GM18907 (cell line): ENCODE measurements around the gene FOXF2.

Source experiments
- ATAC-seq: cut with Tn5 transposase; IDR thresholded peaks from one replicate; pipeline ENCODE4 v1.9.1; 2021; ENCODE audit warnings: mild to moderate bottlenecking, moderate library complexity; ENCODE audit not compliant: unreplicated experiment

The FOXF2 gene

DNA sequence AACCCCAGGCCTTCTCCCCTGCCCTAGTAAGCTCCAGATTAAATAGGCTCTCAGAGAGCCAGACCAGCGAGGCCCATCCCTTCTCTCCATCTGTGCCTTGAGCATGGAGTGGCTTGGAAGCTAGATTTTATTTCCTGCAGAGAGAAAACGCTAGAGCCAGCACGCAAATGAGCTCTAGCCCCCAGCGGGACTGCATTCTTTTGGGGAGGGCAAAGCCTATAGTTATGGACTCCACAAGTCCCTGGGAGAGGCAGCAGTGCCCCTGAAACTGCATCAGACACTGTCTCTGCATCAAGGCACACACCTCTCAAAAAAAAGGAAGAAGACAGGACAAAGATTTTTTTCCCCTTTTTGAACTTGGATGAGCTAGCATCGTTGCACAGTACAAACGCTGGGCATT, 15.8 kb downstream of the FOXF2 start:
- no peak for ATAC-seq

DNA sequence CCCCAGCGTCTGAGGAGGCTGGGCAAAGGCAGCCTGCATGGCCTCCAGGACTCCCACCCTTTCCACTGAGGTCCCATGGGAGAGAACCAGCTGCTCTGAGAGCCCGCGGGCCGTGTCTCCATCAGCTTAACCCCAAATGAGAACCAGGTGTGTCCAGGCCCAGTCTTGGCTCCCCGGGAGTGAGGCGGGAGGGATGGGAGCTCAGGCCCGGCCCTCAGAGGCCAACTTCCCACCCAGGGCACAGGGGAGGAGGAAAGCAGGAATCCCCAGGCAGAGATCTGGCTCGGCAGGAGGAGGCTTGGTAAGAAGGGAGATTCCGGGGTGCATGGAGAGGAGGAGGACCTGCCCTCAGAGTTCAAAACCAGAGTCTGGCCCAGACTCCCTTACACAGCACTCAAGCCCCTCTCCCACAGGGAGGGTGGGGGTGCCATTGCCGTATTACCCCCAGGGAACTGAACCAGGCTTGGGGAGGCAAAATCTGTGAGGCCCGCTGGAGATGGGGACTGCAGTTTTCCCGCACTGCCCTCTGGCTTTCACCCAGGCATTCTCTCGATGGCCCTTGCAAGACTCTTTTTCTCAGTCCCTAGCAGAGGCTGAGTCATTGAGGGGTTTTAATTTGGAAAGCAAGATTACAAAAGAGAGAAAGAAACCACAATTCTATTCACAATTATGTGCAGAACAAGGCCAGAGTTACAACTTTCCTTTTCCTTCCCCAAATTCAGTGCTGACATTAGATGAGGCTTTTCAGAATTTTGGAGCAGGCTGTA, 17.1 kb downstream of the FOXF2 start:
- no peak for ATAC-seq

DNA sequence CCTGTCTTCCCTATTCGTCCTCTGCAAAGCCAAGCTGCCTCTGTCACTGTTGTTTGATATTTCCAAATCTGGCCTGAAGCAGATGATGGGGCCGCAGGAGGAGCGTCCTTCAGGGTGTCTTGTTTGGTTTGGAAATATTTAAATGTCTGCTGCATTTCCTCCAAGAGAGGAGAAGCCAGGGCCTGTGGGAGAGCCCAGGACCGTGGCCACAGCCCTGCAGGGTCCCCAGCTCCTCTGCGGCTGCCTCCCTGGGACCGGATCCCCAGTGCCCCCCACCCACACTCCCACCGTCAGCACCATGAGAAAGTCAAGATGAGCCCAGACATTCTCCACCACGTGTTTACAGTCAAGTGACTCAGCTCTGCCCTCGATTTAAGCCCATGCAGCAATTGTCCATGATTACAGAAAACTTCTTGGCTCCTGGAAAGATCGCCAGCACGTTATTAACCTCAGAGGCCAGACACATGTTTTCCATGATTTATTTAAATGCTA, 18.2 kb downstream of the FOXF2 start:
- ATAC-seq = no peak

DNA sequence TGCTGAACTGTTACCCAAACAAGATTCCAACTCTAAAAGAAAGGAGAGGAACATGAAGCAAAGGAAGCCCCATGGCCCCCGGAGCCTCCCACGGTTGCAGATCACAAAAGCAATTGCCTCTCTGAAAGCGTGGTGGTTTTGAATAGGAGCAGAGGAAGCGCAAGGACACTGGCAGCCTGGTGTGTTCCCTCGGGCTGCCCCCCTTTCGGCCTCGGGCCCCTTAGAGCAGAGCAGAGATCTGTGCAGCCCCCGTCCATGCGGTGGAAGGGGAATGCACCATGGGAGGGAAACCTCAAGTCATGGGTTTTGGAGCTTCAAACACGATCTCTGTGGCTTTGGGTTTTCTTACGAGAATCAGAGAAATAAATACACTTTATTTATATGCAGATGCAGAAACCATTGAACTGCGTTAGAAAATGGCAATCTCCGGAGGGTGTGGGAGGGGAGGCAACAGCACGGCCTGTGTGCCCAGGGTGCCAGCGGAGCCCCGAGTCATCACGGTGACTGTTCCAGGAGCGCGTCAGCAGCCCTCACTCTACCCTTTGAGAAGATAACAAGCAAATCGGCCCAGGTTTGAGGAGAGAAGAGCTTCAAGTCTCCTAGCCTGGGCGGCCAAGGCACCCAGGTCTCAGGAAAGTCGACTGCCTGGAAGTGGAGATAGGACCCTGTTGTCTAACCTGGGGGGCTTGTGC, 20.5 kb downstream of the FOXF2 start:
- ATAC-seq = no peak

DNA sequence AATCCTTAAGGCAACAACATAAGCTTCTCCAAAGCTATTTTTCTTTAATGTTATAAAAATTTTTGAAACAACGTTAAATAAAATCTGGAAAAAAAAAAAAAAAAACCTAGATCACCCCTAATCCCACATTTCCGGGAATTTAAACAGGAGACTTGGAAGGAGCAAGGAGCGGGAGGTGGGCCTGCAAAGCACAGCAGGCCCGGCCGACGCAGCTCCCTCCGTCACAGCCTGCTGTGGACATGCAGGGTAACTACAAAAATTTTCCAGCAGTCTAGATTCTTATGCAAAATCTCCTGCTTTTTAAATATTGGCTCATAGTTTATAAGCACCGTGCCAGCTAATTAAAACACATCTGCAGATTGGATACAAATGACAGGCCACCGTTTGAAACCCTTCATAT, 23.5 kb downstream of the FOXF2 start:
- ATAC-seq = no peak

DNA sequence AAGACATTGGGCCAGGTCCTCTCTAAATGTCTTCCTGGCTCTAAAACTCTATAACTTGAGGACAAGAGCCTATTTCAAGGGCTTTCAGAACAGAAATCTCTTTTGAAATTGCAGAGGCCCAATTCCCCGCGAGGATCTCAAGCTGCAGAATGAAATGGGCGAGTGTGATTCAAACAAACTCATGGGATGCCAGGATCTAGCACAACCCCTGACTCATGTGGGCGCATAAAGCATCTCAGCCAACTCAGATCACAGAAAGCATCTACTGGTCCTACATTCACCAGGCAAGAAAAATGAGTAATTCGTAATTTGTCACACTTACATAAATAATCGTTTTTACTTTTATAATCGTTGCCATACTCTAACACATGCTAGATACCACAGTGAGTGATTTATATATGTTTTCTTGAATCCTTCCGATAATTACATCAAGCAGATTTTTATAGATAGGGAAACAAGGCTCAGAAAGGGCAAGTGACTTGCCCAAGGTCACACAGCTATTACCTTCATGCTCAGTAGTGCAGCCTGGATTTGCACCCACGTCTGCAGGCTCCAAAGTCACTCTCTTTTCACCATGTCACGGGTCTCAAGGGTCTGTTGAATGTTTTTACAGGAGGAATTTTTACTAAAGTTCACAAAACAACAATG, 26.2 kb downstream of the FOXF2 start:
- ATAC-seq = no peak

DNA sequence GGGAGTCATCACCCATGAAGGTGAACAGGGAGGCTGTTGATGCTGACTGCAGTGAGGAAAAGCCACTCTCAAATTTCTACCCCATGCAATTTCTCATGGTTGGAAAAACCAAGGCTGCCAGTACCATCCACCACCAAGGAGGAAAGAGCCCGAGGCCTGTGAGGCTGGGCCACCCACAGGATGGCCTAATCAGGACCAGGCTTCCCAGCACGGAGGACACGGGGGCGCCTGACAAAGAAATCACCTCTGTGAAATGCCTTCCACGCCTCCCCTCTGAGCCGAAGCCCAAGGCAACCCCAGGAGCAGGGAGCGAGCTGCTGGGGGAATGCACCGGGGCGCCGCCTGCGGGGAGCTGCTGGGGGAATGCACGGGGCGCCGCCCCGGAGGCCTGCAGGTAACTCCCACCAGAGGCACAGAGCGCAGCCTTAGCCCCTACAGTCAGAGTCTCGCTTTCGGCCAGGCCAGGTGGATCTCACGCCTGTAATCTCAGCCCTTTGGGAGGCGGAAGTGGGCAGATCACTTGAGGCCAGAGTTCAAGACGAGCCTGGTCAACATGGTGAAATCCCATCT, 26.9 kb downstream of the FOXF2 start:
- no peak for ATAC-seq

DNA sequence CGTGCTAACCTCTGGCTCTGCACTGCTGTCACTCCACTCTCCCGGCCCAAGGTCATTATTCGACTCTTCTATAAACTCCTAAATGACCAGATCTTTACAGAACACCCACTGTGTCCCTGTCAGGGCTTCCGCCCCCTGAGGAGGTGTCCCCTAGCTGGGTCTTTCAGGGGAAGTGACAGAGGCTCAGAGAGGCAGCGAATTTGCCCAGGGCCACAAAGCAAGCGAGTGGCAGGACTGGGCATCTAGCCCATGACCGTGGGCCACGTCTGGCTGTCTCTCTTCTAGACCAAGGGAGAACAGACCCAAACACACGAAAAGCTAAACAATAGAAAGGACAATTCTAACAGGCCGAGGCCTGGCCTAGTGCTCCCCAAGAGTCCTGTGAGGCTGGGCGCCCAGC, 27.4 kb downstream of the FOXF2 start:
- ATAC-seq = no peak

DNA sequence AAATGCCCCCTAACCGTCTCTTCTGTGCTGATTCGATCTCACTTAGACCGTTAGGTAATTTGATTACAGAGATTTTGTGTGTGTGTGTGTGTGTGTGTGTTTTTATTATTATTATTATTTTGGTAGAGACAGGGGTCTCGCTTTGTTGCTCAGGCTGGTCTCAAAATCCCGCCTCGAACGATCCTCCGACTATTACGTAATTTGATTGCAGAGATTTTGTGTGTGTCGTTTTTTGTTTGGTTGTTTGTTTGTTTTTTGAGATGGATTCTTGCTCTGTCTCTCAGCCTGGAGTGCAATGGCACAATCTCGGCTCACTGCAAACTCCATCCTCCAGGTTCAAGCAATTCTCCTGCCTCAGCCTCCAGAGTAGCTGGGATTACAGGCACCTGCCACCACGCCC, 28.3 kb downstream of the FOXF2 start:
- ATAC-seq = no peak

DNA sequence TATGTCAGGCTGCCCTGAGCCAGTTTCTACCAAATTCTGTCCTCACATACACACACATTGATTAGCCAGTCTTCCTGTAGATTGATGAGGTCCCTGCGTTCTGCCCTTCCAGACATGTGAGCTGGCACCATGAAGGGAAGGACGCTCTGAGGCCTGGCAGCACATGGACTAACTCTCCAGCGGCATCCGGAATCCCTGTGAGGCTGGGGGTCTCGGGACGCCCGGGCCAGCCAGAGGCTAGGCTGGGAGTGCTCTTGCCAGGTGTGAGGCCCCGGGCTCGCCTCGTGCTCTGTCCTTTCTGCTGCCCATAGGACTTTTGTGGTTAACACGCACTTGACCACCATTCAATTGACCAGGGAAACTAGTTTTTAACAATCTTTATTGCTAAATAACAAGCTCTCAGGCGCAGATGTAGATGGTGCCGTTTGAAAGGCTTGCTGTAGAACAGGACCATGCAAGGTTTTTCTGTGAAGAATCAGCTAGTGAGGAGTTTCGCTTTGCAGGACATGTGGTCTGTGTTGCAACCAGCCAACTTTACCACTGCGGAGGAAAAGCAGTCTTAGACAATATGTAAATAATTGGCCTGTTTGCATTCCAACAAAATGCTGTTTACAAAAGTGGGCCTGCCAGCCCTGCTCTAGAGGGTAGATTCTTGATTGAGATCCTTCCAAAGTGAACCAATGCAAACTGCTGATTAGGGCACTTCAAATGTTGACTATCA, 29.3 kb downstream of the FOXF2 start:
- no peak for ATAC-seq

DNA sequence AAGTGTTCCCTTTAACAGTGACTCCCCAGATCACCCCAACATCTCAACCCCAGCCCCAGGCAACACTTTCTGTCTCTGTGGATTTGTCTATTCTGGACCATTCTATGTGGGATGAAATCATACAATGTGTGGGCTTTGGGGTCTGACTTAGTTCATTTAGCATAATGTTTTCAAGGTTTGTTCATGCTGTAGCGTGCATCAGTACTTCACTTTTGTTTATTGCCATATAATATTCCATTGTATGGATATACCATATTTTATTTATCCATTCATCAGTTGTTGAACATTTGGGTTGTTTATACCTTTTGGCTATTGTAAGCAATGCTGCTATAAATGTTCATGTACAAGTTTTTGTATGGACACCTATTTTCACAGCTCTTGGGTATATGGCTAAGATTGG, 31.0 kb downstream of the FOXF2 start:
- ATAC-seq = no peak

DNA sequence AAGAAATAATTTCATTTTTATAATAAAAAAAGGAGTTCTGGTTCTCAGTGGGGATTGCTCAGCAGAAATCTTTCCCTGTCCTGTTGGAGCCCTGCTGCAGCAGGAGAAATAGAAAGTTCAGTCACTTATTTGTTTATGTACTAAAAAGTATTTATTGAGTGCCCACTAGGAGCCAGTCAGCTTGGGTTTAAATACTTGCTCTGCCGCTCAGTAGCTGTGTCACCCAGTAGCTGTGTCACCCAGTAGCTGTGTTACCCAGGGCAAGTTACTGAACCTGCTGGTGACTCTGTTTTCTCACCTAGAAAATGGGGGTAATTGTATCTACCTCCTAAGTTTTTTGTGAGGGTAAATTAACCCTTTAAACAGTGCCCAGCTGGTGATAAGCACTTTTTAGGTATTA, 32.9 kb downstream of the FOXF2 start:
- no peak for ATAC-seq

DNA sequence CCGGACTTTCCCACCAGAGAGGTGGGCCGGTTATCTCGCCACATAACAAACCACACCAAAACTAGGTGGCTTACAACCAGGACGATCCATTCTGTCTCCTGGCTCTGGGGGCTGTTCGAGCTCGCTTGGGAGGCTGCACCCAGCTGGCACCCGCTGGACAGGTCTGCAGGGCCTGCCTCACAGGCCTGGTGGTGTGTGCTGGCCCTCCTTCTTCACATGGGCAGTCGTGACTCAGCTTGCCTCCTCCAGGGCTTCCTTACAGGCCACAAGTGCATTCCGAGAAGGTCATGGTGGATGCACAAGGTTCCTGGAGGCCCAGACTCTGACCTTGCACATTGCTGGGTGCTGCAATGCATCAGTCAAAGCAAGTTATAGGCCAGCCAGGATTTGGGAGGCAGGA, 34.2 kb downstream of the FOXF2 start:
- ATAC-seq = no peak

DNA sequence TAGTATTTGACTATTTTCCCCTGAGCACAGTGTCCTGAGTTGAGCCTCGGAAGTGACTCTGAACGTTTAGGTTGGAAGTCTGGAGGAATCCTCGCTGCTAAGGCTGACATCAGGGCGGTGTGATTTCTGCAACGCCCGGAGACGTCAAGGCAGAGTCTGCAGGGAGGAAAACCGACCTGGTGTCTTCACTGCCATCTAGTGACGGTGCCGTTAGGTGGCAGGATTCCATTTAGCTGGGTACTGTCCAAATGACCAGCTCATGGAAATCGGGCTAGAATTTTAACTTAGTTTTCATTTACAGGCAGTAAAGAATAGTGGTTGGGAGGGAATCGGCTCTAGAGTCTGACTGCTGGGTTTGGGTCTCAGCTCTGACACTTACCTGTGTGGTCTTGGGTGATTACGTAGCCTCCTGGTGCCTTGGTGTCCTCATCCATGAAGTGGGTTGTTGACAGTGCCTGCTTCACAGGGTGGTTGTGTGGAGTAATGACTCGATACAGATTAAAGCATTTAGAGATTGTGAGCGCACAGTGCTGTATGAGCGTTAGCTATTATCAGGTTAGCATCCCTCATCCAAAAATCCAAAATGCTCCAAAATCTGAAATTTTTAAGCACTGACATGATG, 35.0 kb downstream of the FOXF2 start:
- no peak for ATAC-seq

DNA sequence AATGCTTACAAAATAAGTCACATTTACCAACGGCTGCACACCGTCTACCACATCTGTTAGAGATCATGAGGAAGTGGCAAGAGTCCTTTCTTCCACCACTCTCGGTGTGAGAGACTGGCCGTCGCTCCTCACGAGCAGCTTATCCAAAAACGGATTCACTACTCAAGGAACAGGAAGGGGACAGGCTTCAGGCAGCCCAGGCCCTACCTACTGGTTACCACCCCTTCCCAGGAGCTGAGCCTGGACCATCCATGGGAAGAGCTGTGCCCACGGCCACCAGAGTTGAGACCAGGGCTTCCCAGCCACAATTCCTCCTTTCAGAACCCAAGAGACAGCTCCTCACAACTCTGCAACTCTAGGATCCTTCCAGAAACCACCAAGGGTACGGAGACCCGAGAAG, 37.0 kb downstream of the FOXF2 start:
- ATAC-seq = no peak

DNA sequence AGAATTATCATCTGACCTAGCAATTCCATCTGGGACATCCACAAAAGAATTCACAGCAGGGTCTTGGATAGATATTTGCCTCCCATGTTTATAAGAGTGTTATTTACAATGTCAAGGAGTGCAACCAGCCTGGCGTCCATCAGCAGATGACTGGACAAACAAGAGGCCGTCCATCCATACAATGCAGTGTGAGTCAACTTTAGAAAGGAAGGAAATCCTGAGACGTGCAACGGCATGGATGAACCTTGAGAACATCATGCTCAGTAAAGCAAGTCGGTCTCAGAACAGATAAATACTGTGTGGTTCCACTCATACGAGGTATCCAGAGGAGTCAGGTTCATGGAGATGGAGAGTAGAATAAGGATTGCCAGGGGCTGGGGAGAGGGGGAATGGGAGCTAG, 46.4 kb downstream of the FOXF2 start:
- no peak for ATAC-seq

DNA sequence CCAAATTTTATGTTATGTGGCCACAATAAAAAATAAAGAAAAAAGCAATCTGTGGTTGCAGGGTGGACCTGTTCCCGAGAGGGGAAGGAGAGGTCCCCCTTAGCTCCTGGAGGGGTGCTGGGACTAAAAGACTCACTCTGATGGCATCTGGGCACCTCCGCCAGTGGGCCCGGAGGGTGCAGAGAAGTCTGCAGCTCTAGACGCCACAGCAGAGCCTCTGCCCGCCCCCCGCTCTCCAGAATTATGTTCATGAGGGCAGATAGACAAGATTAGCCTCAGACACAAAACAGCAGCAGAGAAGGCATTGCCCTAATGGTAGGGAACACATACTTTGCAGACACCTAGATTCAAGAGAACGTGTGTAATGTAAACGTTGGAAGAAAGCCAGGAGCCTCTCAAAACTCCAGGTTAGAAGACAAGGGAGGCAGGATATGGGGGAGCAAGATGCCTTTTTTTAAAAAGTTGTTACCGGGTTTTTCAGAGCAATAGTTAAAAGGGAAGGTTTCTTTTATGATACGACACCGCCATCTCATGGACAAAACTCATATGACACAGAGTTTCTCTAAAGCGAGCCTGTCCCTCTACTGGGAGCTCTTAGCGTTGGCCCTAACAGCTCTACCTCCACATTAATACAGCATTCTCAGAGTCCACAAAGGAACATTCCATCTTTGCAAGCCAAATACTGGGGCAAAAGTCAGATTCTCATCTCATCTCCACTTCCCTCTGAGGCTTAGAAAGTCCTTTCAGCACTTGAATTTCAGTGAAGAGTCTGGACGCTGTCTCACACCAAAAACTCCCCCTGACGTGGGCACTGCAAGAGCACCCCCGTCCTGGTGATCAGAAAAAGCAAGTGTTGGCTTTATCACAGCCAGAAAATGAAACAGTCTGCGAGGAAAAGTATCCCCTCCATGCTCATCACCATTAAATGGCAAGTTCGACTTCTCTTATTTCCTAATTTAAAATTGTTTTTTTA, 47.2 kb downstream of the FOXF2 start:
- ATAC-seq = no peak

DNA sequence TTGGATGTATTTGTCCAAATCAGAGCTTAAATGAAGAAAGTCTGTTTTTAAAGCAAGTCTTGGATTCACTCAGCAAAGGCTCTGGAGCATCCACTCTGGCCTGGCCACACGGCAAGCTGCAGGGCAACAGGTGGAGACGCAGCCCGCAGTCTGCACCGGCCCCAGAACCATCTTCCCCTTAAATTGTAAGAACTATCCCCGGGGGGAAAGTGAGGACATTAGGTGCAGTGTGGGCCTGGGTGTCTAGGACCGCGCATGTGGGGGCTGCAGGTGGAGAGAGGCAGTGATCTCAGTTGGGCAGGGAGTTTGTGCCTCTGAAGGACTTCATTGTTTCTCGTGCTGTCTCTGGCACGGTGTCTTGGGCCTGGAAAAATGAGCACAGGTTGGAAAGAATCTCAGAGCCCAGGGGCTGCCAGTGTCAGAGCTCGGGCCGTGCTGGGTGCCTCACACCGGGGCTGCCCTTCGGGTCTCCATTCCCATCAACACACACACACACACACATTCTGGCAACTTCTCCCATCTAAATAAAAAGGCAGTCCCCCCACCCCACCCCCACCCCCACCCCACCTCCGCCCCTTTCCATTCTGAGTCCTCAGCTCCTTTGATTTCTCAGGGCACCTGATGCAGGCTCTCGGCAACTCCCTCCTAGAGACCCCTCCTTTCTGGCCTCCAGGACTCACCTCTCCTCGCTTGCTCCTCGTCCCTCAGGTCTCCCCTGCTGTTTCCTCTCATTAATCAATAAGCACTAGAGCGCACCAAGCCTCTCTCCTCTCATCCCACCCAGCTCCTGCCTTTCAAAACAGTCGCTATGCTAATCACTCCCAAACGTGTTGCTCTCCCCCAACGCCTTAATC, 48.4 kb downstream of the FOXF2 start:
- no peak for ATAC-seq
